Stimulated activated naive CD8-positive, alpha-beta T cell treated with anti-CD3 and anti-CD28 coated beads, Interleukin-15, Interleukin-2, amounts not matched to agents 100 U/mL and 50 U/mL, for 24 hours (primary cell): Measurements from ENCODE around the gene RBM17.
"Not testable (repeated sequence)": the region's sequence is repeated elsewhere in the genome, so short reads cannot be mapped to it uniquely, and the experiment has no call there.

Experiments used
- ATAC-seq: fragments of 150-1000 bp; cut with Tn5 transposase; one replicate; pipeline ENCODE4 v1.10.0; 2021
- DNase-seq: peaks from one replicate; pipeline ENCODE4 v3.0.0; 2021

Gene RBM17

GRCh38 chr10:6088721-6089333, at the start of gene RBM17:
Gene RBM17 (plus strand): TSS chr10:6089034. CDS start chr10:6097066, 8,032 bp downstream.
- DNase-seq, result peak; percentile 98

GRCh38 chr10:6039711-6040110, 49.1 kb upstream of the RBM17 start:
- DNase-seq (no peak), ATAC-seq (no peak)

More at GRCh38 chr10:6088721-6089333, at the start of gene RBM17:
- peak; percentile 77 for ATAC-seq

- ATAC-seq (no peak), DNase-seq (no peak)
These were observed 48.6 kb upstream of the RBM17 start for GRCh38 chr10:6040205-6040604.

- ATAC-seq, DNase-seq: not testable (repeated sequence)
These were observed 45.5 kb upstream of the RBM17 start for GRCh38 chr10:6043377-6043776.

GRCh38 chr10:6044060-6044459, 44.8 kb upstream of the RBM17 start:
- ATAC-seq, result no peak
- DNase-seq, result peak; percentile 6

- peak; percentile 30 for DNase-seq
- ATAC-seq, result peak; percentile 78
These were observed 44.0 kb upstream of the RBM17 start for GRCh38 chr10:6044751-6045313.

- DNase-seq (peak; percentile 55), ATAC-seq (peak; percentile 48)
These were observed 43.5 kb upstream of the RBM17 start for GRCh38 chr10:6045314-6045848.

- peak; percentile 31 for DNase-seq
- ATAC-seq, result no peak
These were observed 42.7 kb upstream of the RBM17 start for GRCh38 chr10:6045878-6046772.

GRCh38 chr10:6046773-6047611, 41.8 kb upstream of the RBM17 start:
- no peak for DNase-seq

GRCh38 chr10:6047847-6048246, 41.0 kb upstream of the RBM17 start:
- DNase-seq, result peak; percentile 36
- ATAC-seq, result no peak

More at GRCh38 chr10:6046773-6047611, 41.8 kb upstream of the RBM17 start:
- ATAC-seq, result no peak

- peak; percentile 5 for DNase-seq
These were observed 40.4 kb upstream of the RBM17 start for GRCh38 chr10:6048281-6049030.

GRCh38 chr10:6049031-6049400, 39.8 kb upstream of the RBM17 start:
- ATAC-seq (no peak), DNase-seq (no peak)

More at GRCh38 chr10:6048281-6049030, 40.4 kb upstream of the RBM17 start:
- no peak for ATAC-seq

GRCh38 chr10:6050801-6051445, 37.9 kb upstream of the RBM17 start:
- DNase-seq, result peak; percentile 92
- ATAC-seq, result peak; percentile 65

GRCh38 chr10:6052247-6053221, 36.3 kb upstream of the RBM17 start:
- ATAC-seq (peak; percentile 63), DNase-seq (peak; percentile 84)

GRCh38 chr10:6053303-6053702, 35.5 kb upstream of the RBM17 start:
- no peak for ATAC-seq

GRCh38 chr10:6053816-6054631, 34.8 kb upstream of the RBM17 start:
- DNase-seq (peak; percentile 53), ATAC-seq (no peak)

More at GRCh38 chr10:6053303-6053702, 35.5 kb upstream of the RBM17 start:
- DNase-seq, result no peak

- no peak for DNase-seq
- ATAC-seq, result no peak
These were observed 34.0 kb upstream of the RBM17 start for GRCh38 chr10:6054884-6055283.

- DNase-seq (peak; percentile 3), ATAC-seq (no peak)
These were observed 32.9 kb upstream of the RBM17 start for GRCh38 chr10:6055929-6056328.
